ENCODE results near the gene DPEP2NB. TPM values are rescaled to one million over a fixed set of nuclear protein-coding genes. Genes with fewer than 3 reads are reported as not detected.
"Not testable (repeated sequence)": the region's sequence is repeated elsewhere in the genome, so short reads cannot be mapped to it uniquely, and the experiment has no call there.

The DPEP2NB gene
- polyA plus RNA-seq, 1 donor = not detected

- Histone ChIP-seq H3K36me3 (ENCODE audit: control insufficient read depth, insufficient read depth, low read length) (no peaks in the 10 kb centered on the region), H3K27me3 (ENCODE audit: control insufficient read depth, insufficient read depth, low read length) (no peaks in the 10 kb centered on the region), H3K9me3 (ENCODE audit: control insufficient read depth, low read depth, low read length) (no peaks in the 10 kb centered on the region), H3K27ac (ENCODE audit: low read length) (no peak overlapping the region), H3K4me1 (ENCODE audit: control insufficient read depth, insufficient read depth, low read length) (no peaks in the 10 kb centered on the region), H3K4me3 (ENCODE audit: low read length) (no peak overlapping the region)
- WGBS (ENCODE audit: insufficient coverage, low lambda C conversion rate) = no CpG with 5 or more reads among the region's 5 CpGs
- no peak for DNase-seq
Observed at GRCh38 chr16:67986949-67987348, 28.8 kb downstream of the DPEP2NB start.

- no peak overlapping the region for H3K4me3 ChIP-seq (ENCODE audit: low read length)
- no peaks in the 10 kb centered on the region for H3K4me1 ChIP-seq (ENCODE audit: control insufficient read depth, insufficient read depth, low read length)
- no peak for DNase-seq
- no peak overlapping the region for H3K27ac ChIP-seq (ENCODE audit: low read length)
- H3K27me3 ChIP-seq (ENCODE audit: control insufficient read depth, insufficient read depth, low read length) = peaks cover 18% of the 10 kb centered on the region
- H3K9me3 ChIP-seq (ENCODE audit: control insufficient read depth, low read depth, low read length) = peaks cover 3% of the 10 kb centered on the region
- WGBS (ENCODE audit: insufficient coverage, low lambda C conversion rate) = no CpG with 5 or more reads among the region's 49 CpGs
- no peaks in the 10 kb centered on the region for H3K36me3 ChIP-seq (ENCODE audit: control insufficient read depth, insufficient read depth, low read length)
Observed at GRCh38 chr16:67982011-67982696, 33.6 kb downstream of the DPEP2NB start.

GRCh38 chr16:67979955-67980678, 35.6 kb downstream of the DPEP2NB start, which contains the start of gene DPEP3:
DPEP3 (minus strand) TSS chr16:67980499; CDS start chr16:67980380, 119 bp downstream.
- H3K27ac ChIP-seq (ENCODE audit: low read length) = no peak within 1 kb of the TSS
- no CpG with 5 or more reads among the region's 62 CpGs for WGBS (ENCODE audit: insufficient coverage, low lambda C conversion rate)
- H3K36me3 ChIP-seq (ENCODE audit: control insufficient read depth, insufficient read depth, low read length) = no peaks in the 10 kb centered on the region

GRCh38 chr16:67977469-67978227, 38.1 kb downstream of the DPEP2NB start:
- Histone ChIP-seq H3K27ac (ENCODE audit: low read length) (no peak overlapping the region), H3K4me3 (ENCODE audit: low read length) (no peak overlapping the region), H3K36me3 (ENCODE audit: control insufficient read depth, insufficient read depth, low read length) (no peaks in the 10 kb centered on the region), H3K27me3 (ENCODE audit: control insufficient read depth, insufficient read depth, low read length) (peaks cover 21% of the 10 kb centered on the region), H3K9me3 (ENCODE audit: control insufficient read depth, low read depth, low read length) (peaks cover 3% of the 10 kb centered on the region), H3K4me1 (ENCODE audit: control insufficient read depth, insufficient read depth, low read length) (no peaks in the 10 kb centered on the region)
- no peak for DNase-seq
- WGBS (ENCODE audit: insufficient coverage, low lambda C conversion rate) = no CpG with 5 or more reads among the region's 9 CpGs

More at GRCh38 chr16:67979955-67980678, 35.6 kb downstream of the DPEP2NB start, which contains the start of gene DPEP3:
- Histone ChIP-seq H3K4me3 (ENCODE audit: low read length) (no peak within 1 kb of the TSS), H3K4me1 (ENCODE audit: control insufficient read depth, insufficient read depth, low read length) (no peaks in the 10 kb centered on the region), H3K27me3 (ENCODE audit: control insufficient read depth, insufficient read depth, low read length) (peaks cover 21% of the 10 kb centered on the region), H3K9me3 (ENCODE audit: control insufficient read depth, low read depth, low read length) (peaks cover 3% of the 10 kb centered on the region)
- no peak for DNase-seq

- no peak for DNase-seq
- no peaks in the 10 kb centered on the region for H3K4me1 ChIP-seq (ENCODE audit: control insufficient read depth, insufficient read depth, low read length)
- no peak overlapping the region for H3K27ac ChIP-seq (ENCODE audit: low read length)
- H3K4me3 ChIP-seq (ENCODE audit: low read length) = no peak overlapping the region
- no peaks in the 10 kb centered on the region for H3K36me3 ChIP-seq (ENCODE audit: control insufficient read depth, insufficient read depth, low read length)
- no CpG with 5 or more reads among the region's 5 CpGs for WGBS (ENCODE audit: insufficient coverage, low lambda C conversion rate)
- peaks cover 3% of the 10 kb centered on the region for H3K9me3 ChIP-seq (ENCODE audit: control insufficient read depth, low read depth, low read length)
- peaks cover 21% of the 10 kb centered on the region for H3K27me3 ChIP-seq (ENCODE audit: control insufficient read depth, insufficient read depth, low read length)
Observed at GRCh38 chr16:67977005-67977404, 38.7 kb downstream of the DPEP2NB start.

- H3K27me3 ChIP-seq (ENCODE audit: control insufficient read depth, insufficient read depth, low read length) = peaks cover 19% of the 10 kb centered on the region
- no peaks in the 10 kb centered on the region for H3K4me1 ChIP-seq (ENCODE audit: control insufficient read depth, insufficient read depth, low read length)
- peaks cover 3% of the 10 kb centered on the region for H3K9me3 ChIP-seq (ENCODE audit: control insufficient read depth, low read depth, low read length)
- no peak overlapping the region for H3K4me3 ChIP-seq (ENCODE audit: low read length)
- DNase-seq = no peak
- H3K27ac ChIP-seq (ENCODE audit: low read length) = no peak overlapping the region
- WGBS (ENCODE audit: insufficient coverage, low lambda C conversion rate) = no CpG with 5 or more reads among the region's 2 CpGs
- H3K36me3 ChIP-seq (ENCODE audit: control insufficient read depth, insufficient read depth, low read length) = no peaks in the 10 kb centered on the region
Observed at GRCh38 chr16:67976205-67976604, 39.5 kb downstream of the DPEP2NB start.

GRCh38 chr16:67975321-67976105, 40.2 kb downstream of the DPEP2NB start:
- H3K27ac ChIP-seq (ENCODE audit: low read length) = no peak overlapping the region
- H3K9me3 ChIP-seq (ENCODE audit: control insufficient read depth, low read depth, low read length) = peaks cover 3% of the 10 kb centered on the region
- WGBS (ENCODE audit: insufficient coverage, low lambda C conversion rate) = no CpG with 5 or more reads among the region's 14 CpGs
- no peak for DNase-seq
- H3K27me3 ChIP-seq (ENCODE audit: control insufficient read depth, insufficient read depth, low read length) = peaks cover 16% of the 10 kb centered on the region
- no peak overlapping the region for H3K4me3 ChIP-seq (ENCODE audit: low read length)
- H3K4me1 ChIP-seq (ENCODE audit: control insufficient read depth, insufficient read depth, low read length) = no peaks in the 10 kb centered on the region
- H3K36me3 ChIP-seq (ENCODE audit: control insufficient read depth, insufficient read depth, low read length) = no peaks in the 10 kb centered on the region

GRCh38 chr16:67972285-67972684, 43.4 kb downstream of the DPEP2NB start:
- not testable (repeated sequence) for H3K36me3 ChIP-seq (ENCODE audit: control insufficient read depth, insufficient read depth, low read length); DNase-seq; H3K4me3 ChIP-seq (ENCODE audit: low read length); H3K4me1 ChIP-seq (ENCODE audit: control insufficient read depth, insufficient read depth, low read length); H3K27me3 ChIP-seq (ENCODE audit: control insufficient read depth, insufficient read depth, low read length); H3K9me3 ChIP-seq (ENCODE audit: control insufficient read depth, low read depth, low read length); H3K27ac ChIP-seq (ENCODE audit: low read length)
- 60% methylated on average over 1 of the region's 7 CpGs for WGBS (ENCODE audit: insufficient coverage, low lambda C conversion rate)

- peaks cover 2% of the 10 kb centered on the region for H3K36me3 ChIP-seq (ENCODE audit: control insufficient read depth, insufficient read depth, low read length)
- DNase-seq = no peak
- peaks cover 6% of the 10 kb centered on the region for H3K4me1 ChIP-seq (ENCODE audit: control insufficient read depth, insufficient read depth, low read length)
- no peak overlapping the region for H3K4me3 ChIP-seq (ENCODE audit: low read length)
- H3K27ac ChIP-seq (ENCODE audit: low read length) = no peak overlapping the region
- no peaks in the 10 kb centered on the region for H3K9me3 ChIP-seq (ENCODE audit: control insufficient read depth, low read depth, low read length)
- peaks cover 3% of the 10 kb centered on the region for H3K27me3 ChIP-seq (ENCODE audit: control insufficient read depth, insufficient read depth, low read length)
- 90% methylated on average over 2 of the region's 9 CpGs for WGBS (ENCODE audit: insufficient coverage, low lambda C conversion rate)
Observed at GRCh38 chr16:67971111-67971510, 44.6 kb downstream of the DPEP2NB start.
